Ovary (tissue), 3 donors: ENCODE data around the gene IFRD2.

Source experiments
- EP300 ChIP-seq: sonication (generic); formaldehyde crosslinking; IDR thresholded peaks from one replicate; pipeline ENCODE4 v1.6.1; 2017; ENCODE audit warnings: antibody characterized with exemption
- TF ChIP-seq, protein P1 (sequence below), 3 donors: fragments of 450-650 bp in 2 of 3; fragments of 200-600 bp in 1 of 3; IDR thresholded peaks; one replicate each; pipeline versions ENCODE4 v1.5.1 to v1.8.0; 2016 to 2022; ENCODE audit warnings: antibody characterized with exemption in 3 of 3, mild to moderate bottlenecking in 1 of 3
- donor health status: DM: no; HTN: no; CAD: no.

DNA sequence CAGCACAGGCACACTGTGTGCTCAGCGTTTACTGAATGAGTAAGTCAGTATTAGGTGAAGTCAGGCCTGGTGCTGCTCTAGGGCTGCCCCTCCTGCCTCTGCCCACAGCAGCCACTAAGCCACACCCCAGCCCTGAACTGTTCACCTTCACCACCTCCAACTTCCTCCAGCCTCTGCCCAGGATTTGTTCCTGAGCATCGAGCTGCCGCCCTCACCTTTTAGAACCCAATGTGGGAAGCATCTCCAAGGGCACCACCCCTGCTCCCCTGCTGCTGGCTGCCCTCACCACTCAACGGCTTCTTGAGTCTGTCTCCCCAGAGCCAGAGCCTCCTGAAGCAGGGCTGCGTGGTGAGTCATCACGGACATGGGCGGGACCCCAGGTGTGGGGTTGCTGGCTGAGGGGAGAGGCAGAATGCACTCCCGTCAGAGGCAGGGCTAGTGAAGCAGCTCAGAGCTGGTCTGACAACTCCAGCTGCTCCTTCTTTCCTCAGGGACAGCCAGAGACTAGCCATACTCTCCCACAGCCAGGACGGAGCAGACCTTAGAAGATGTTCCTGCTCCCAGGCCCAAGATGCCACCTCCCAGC lies 24.5 kb upstream of the IFRD2 start:
- TF ChIP-seq EP300: no peak
- TF ChIP-seq, protein P1, sequence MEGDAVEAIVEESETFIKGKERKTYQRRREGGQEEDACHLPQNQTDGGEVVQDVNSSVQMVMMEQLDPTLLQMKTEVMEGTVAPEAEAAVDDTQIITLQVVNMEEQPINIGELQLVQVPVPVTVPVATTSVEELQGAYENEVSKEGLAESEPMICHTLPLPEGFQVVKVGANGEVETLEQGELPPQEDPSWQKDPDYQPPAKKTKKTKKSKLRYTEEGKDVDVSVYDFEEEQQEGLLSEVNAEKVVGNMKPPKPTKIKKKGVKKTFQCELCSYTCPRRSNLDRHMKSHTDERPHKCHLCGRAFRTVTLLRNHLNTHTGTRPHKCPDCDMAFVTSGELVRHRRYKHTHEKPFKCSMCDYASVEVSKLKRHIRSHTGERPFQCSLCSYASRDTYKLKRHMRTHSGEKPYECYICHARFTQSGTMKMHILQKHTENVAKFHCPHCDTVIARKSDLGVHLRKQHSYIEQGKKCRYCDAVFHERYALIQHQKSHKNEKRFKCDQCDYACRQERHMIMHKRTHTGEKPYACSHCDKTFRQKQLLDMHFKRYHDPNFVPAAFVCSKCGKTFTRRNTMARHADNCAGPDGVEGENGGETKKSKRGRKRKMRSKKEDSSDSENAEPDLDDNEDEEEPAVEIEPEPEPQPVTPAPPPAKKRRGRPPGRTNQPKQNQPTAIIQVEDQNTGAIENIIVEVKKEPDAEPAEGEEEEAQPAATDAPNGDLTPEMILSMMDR (IDR thresholded peaks at IDR 0.05): no peak
